Measurements from ENCODE around the gene MAFB. TPM values are rescaled to one million over a fixed set of nuclear protein-coding genes. Genes with fewer than 3 reads are reported as not detected.

Gene MAFB
- total and polyA plus RNA-seq, 4 donors, result 9.7 to 12.9 (median 11.4) TPM

DNA sequence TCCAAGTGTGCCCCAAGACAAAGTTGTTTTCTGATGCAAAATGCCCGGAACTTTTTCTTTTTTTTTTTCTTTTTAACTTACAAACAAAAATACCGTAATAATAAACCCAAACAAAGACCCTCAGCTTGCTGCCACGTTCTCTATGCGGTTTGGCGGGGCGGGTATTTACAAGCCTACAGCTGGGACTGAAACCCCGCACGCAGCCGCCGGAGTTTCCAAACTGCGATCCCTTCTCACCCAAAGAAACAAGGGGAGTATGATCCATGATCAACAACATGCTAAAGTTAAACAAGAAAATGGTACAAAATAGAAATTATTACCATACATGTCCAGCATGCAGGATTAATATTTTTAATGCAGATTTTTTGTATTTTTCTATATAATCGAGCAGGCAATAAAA, 2.1 kb downstream of the MAFB start:
- peak overlapping the region; percentile 79 to 96 for H3K9ac ChIP-seq (ENCODE audit: low read depth in 1 of 2, low read length in 2 of 2)
- TF ChIP-seq ZBTB33 (IDR thresholded peaks at IDR 0.05) (no peak), REST (IDR thresholded peaks at IDR 0.05) (no peak), YY1 (IDR thresholded peaks at IDR 0.05) (no peak), GABPA (IDR thresholded peaks at IDR 0.05 in 1 of 2, conservative IDR thresholded peaks at IDR 0.05 in 1 of 2) (no peak), JUND (IDR thresholded peaks at IDR 0.05) (no peak), RAD21 (IDR thresholded peaks at IDR 0.05) (no peak), NR2F2 (IDR thresholded peaks at IDR 0.05) (no peak), CTCF (IDR thresholded peaks at IDR 0.05; ENCODE audit: low read depth, low read length, missing input control) (no peak), FOXA1 (IDR thresholded peaks at IDR 0.05) (no peak), EGR1 (IDR thresholded peaks at IDR 0.05; ENCODE audit: low read depth in 2 of 2) (no peak), HNF4A (conservative IDR thresholded peaks at IDR 0.05) (no peak), SP1 (IDR thresholded peaks at IDR 0.05) (no peak), FOXA2 (IDR thresholded peaks at IDR 0.05) (no peak), RXRA (IDR thresholded peaks at IDR 0.05) (no peak), HNF4G (IDR thresholded peaks at IDR 0.05) (no peak), MAX (IDR thresholded peaks at IDR 0.05) (no peak)
- TF ChIP-seq, protein P1, sequence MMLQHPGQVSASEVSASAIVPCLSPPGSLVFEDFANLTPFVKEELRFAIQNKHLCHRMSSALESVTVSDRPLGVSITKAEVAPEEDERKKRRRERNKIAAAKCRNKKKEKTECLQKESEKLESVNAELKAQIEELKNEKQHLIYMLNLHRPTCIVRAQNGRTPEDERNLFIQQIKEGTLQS (IDR thresholded peaks at IDR 0.05), result no peak
- peak overlapping the region; percentile 65 to 73 for H3K27ac ChIP-seq (ENCODE audit: low read depth in 1 of 2, low read length in 2 of 2)
- no peaks in the 10 kb centered on the region for H3K27me3 ChIP-seq (ENCODE audit: control insufficient read depth in 4 of 4, insufficient read depth in 4 of 4, low read length in 3 of 4)
- 10% methylated on average over 12 of the region's 12 CpGs for WGBS
- peak overlapping the region; percentile 37 to 91 (median 77) for H3K4me3 ChIP-seq (ENCODE audit: low read depth in 1 of 3, low read length in 3 of 3)
- H3K4me1 ChIP-seq (ENCODE audit: control insufficient read depth in 4 of 4, insufficient read depth in 4 of 4, low read length in 3 of 4), result peaks cover 10 to 58% (median 37%) of the 10 kb centered on the region in 4 donors
- H3K9me3 ChIP-seq (ENCODE audit: control insufficient read depth in 4 of 4, low read length in 3 of 4), result no peaks in the 10 kb centered on the region
- DNase-seq (ENCODE audit: low spot score), result no peak
- no peaks in the 10 kb centered on the region for H3K36me3 ChIP-seq (ENCODE audit: control insufficient read depth in 4 of 4, insufficient read depth in 3 of 4, low read depth in 1 of 4, low read length in 3 of 4)

Measured in liver (tissue), 9 donors.